Fibroblast of skin of scalp (primary cell): Measurements from ENCODE around the gene TAS1R2.

ENCODE experiments used
- DNase-seq: peaks from one replicate; pipeline ENCODE4 v3.0.0-alpha.2; 2013

TAS1R2 gene

DNA sequence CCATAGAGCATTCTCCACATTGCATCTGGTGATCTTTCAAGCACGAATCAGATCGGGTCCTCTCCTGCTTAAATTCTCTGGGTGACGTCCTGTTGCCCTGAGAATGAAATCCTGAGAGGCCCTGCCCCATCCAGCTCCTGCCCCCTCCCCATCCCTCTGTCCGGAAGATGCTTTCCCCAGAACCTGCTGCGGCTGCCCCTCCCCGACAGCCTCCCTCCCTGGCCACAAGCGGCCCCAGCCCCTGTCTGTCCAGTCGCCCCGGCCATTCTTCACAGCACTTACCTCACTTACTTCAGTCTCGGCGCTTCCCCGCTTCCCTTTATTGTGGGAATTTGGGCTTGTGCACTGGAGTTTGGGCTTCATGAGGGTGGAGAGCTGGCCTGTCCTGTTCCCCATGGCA, 40.3 kb downstream of the TAS1R2 start:
- DNase-seq, result no peak

DNA sequence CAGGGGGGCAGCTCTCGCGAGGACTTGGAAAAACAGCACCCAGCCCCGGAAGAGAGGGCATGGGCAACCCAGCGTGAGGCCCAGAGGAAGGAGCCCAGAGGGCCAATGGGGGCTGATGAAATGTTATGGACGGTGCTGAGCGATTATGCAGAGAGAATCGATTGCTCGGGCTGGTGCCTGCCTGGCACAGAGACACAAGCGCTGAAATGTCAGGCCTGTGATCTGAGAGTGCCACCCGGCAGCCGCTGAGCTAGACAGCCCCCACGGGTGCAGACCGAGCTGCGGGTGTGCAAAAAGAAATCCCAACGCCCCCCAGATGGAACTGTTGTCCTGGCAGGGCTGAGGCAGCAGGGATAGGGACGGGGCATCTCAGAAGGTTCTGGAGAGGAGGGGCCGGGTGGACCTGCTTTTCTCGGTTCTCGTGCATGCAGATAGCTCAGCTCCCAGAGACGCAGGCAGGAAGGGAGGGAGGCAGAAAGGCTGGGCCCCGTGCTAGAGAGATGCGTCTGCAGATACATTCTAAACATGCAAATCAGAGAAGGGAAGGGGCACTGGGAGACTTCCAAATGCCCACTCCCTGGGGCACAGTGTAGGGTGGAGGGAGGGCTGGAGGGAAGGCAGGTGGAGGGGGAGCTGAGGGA, 41.5 kb downstream of the TAS1R2 start:
- no peak for DNase-seq

DNA sequence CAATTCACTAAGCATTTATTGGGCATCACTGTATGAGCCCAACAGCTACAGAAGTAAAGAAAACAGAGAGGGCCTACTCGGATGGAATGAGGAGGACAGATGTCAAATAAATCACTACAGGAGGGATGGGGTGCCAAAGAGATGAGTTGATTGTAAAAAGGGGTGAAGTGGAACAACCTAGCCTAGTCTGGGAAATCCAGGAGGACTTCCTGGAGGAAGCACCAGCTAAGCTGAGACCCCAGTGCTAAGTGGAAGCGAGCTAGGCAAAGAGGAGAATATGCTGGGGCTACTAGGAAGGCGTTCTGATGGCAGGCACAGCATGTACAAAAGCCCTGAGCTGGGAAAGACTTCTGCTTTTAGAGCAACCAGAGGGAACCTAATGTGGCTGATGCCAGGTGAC, 42.1 kb downstream of the TAS1R2 start:
- DNase-seq, result no peak

DNA sequence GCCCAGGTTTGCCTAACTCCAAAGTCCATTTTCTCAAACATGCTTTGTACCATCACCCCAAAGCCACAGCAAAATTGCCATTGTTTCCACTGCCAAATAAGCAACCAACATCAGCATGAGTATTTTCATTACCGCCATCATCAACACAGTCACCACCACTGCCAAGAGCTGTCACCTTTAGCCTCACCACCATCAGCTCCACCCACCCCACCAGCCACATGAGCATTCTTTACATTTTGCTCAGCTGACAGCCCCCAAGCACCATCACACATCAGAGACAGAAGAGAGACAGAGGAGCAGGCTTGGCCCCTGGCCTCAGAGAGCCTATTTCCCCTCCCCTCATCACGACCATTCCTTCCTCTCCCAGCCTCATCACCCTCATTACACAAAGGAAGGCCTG, 42.7 kb downstream of the TAS1R2 start:
- DNase-seq, result no peak

DNA sequence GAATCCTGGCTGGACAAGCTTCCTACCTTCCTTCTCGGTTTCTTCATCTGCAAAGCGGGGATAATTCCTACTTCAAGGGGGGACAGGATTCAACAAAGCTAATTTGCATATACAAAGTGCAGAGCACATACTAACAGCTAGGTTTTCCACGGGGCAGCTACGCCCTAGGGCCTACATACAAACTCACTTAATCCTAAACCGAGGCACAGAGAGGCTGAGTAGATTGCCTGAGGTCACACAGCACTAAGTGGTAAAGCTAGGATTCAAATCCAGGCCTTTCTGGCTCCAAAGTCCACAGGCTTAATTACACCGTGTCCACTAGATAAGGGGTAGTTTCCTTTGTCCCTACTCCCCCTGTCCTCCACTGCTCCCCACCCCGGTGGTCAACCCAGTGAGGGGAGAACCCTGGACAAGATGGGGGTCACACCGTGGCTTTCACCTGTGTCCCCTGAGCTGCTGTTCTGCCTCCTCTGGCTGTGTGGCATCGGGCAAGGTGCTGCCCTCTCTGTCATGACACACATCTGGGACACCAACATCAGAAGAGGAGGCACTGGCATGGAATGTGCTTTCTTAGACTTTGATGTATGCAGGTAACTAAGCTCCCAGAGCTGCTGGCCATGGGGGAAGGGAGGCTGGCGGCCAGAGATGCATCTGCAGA, 44.5 kb downstream of the TAS1R2 start:
- no peak for DNase-seq

DNA sequence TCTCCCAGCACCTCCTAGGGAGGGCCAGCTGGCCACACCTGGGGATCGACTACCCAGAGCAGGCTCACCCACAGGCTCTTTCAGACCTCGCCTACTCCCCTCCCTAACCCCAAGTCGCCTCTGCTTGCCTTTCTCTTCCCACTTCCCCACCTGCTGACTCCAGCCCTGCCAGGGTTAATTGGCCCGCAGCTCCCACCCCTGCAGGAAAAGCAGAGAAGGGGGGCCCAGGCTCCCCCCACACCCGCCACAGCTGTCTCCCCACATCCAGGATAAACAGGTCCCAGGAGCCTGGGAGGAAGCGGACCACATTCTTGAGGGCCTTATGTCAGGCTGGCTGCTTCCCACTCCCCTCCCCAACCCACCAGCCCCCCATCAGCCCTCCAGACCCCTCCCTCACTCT, 45.0 kb downstream of the TAS1R2 start:
- no peak for DNase-seq

DNA sequence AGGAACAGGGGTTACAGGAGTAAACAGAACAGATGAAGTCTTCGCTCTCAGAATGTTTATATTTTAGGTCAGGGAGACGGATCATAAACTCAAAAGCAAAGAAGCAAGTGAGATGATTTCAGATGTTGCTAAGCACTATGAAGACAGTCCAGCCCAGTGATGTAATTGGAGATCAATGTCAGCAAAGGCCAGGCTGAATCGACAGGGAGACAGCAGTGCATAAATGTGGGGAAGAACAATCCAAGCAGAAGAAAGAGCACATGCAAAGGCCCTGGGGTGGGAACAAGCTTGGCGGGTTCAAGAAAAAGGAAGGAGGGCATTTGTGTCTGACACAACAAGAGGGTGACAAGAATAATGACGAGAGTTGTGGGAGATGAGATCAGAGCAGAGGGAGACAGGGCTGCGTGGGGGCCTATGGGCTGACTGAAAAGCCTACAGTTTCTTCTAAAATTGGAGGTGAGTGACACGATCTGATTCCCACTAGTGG, 47.0 kb downstream of the TAS1R2 start:
- DNase-seq, result no peak

DNA sequence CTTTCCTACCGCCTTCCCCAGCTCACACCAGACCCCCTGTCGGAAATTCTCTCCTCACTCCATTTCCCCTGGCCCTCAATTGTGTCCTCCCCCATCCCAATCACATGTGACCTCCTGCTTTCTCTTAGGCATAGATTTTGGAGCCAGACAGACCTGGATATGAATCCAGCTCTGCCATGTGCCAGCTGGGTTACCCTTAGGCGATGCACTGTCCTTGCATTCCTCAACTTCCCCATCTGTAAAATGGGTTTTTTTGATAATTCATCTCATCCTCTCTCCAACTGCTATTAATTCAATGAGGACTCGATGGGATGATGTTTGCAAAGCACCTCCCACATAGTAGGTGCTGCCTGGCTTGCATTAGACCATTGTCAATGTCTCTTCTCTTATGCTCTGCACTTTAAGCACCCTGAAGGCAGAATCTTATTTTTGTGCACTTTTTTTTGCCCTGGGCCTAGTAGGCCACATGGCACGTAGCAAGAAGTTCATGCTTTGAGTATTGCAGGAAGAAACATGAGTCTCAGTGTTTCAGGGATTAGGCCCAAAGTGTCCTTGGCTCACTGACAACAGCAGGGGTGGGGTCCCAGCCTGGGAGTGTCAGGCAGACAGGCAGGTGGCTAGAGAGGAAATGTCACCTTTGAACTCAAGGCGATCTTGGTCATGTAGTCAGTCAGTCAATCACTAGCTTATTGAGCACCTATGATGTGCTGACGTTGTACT, 47.6 kb downstream of the TAS1R2 start:
- DNase-seq, result no peak

DNA sequence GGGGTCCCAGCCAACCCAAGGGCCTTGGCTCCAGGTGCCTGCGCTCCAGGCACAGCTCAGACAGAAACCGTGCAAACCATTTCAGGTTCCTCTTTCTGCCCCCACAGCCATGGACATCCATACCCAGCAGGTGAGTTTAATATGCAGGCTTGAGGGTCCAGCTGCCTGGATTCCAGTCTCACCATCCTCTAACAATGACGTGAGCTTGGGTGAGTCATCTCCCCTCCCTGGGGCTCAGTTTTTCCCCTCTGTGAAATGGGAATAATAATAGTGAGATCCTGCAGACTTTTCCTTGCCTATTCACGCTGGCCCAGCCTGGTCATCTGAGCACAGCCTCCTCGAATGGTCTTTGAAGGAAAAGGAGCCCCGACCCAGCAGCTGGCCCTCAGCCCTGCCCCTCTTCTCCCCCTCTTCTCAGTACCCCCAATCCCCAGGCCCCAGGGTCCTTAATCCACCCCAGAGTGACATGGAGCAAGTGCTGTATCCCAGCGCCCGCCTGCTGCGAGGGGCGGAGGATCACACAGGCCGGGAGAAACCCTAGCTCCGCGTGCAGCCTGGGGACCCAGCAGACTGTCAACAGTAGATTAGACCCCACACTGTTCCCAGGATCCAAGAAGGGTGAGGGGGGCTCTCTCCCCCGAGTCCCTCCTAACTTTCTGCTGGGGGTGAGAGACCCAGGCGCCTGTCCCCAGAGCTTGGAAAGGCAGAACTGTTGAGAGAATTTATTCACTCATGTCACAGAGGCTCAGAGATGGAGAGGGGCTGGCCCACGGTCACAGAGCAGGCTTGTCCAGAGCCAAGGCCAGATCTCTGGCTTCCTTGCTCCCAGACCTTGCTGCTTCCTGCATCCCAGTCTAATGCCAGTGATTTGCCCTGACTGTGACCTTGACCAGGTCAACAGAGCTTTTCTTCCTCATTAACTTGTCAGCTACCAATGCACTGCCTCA, 49.2 kb downstream of the TAS1R2 start:
- no peak for DNase-seq

DNA sequence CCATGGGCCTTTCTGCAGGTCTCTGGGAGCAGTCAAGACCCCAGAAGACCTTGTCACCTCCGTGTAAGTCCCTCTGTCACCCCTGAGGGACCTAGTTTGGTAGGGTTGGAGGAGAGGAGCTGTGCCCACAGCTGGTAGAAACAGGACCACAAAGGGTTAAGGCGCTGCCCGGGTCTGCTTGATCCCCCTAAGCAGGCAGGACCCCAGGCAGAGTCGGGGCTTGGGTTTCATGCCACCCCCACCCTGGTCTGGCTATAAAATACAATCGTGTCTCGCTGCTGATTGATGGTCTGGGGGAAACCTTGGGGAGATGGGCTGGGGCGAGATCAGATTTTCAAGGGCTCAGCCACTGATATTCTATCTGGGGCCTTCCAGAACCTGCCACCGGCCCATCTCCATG, 50.9 kb downstream of the TAS1R2 start:
- no peak for DNase-seq

DNA sequence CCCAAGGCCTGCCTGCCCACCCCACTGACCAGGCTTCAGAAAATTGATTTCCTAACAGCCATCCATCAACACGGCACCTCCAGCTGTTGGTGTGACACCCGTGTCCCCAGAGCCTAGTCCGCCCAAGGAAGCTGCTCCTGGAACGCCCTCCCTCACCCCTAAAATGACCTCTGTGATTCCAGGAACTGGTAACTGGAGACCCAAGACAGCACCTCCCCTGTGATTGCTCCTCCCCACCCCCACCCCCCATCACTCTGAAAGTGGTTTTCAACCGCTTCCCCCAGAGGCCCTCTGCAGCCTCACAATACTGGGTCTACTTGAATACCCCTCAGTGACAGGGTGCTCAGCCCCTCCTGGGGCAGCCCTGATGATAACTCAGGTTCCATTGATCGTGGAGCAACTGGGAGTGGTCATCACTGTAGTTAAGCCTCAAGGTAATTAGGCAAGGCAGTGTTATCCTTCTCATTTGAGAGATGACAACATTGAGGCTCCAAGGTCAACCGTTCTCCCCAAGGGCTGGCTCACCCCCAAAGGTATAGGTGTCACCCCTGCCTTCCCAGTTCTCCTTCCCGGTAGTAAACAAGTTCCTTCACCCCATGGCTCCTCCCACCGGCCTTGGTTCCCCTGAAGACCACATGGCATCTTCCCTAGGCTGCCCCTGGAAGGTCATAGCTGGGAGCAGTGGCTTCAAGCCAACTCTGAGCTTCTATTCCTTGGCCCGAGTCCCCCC, 52.0 kb downstream of the TAS1R2 start:
- no peak for DNase-seq

DNA sequence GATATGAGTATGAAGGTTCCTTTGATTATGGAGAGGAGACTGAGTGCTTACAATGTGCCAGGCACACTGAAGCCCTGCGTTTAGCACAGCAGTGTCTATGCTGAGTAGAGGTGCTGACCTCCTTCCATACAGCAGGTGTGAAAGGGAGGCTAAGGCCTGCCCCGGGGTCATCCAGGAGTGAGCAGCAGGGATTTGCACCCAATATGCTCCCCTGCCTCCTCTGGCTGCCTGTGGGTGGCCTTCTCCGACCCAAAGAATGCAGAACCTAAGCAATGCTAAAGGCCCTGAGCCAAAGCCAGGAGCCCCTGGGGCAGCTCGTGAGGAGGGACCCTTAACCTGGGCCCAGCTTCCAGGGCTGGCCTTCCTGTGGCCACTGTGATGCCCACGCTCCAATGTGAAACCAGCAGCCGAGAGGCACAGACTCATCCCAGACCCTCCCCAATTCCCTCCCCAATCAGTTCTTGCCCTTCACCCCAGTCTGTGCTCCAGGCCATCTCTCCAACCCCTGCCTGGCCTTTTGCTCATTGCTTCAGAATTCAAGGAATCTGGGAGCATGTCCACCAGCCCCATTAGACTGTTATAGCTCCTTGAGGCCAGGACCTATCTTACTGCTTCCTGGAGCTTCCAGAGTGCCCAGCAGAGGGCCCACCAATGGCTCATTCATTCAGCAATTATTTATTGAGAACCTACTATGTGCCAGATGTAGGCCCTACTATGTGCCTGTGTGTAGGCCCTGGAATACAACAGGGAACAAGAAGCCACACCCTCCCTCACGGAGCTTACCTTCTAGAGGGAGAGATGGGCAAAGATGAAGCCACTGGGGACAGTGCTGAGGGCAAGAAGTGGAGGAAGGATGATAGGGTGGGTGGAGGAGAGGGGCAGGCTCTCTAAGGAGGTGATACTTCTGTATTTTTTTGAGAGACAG, 53.3 kb downstream of the TAS1R2 start:
- peak; percentile 8 for DNase-seq

DNA sequence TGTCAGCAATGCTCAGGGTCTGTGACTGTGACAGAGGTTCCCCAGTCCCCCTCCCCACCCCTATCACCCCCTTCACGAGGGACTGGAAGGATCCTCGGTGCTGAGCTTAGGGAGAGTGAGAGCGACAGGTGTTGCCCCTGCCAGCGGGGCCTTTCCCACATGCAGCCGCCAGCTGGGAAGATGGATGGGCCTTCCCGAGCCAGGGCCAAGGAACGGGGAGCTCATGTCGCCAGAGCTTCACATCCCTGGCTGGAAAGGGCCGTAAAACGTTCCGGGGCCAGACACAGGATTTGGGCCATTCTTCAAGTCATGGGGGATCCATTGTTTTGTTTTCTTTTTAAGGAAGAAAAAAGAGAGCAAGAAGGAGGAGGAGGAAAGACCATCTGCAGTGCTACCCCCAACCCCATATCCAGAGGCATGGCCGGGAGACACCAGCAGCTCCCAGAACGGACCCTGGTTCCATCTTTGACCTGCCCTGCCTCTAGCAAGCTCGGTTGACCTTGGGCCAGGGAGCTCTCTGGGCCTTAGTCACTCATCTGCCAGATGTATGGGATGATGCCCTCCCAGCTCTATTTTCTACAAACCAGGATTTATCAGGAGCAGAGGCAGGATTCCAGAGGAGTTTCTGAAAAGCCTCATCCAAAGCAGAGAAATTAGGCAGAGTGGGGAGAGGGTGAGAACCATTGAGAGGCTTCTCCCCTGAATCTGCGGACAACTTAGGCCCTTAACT, 54.1 kb downstream of the TAS1R2 start:
- no peak for DNase-seq

DNA sequence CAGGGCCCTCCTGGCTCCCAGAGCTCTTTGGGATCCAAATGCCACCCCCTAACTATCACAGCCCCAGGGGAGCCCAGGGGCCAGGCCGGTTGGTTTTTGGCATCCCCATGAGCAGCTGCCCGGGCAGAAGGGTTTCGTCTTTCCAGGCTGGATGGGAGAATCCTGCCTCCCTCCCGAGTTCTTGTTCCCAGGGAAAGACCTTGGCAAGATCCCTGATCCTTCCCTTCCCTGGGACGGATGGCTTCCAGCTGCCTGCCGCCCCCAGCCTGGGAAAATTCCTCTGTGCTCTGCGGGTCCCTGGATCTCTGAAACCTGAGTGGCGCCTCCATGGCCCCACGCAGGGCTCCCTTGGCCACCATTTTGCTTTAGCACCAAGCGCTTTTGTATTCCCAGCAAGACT, 55.6 kb downstream of the TAS1R2 start:
- no peak for DNase-seq

DNA sequence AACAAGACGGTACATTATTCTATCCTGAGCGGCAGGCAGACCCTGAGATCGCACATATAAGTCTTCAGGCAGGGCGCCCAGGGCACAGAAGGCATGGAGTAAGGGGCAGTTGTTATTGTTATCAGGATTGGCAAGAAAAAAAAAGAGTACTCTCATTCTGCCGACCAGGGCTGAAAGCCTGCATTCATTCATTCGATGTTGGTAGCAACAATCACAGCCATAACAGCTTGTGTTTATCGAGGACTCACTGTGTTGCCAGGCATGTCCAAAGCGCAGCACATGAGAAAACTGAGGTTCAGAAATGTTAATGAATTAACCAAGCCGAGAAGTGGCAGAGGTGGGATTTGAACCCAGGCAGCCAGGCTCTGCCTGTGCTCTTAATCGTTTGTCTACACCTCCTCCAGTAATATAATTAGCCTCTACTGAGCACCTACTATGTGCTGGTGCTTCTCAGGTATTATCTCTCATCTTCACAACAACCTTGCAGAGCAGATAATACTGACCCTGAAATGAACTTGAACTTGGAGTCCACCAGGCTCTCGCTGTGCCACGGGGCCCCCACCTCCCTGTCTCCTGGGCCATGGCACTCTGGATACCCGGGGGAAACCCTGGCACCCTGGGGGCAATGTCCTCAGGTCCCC, 56.2 kb downstream of the TAS1R2 start:
- no peak for DNase-seq

DNA sequence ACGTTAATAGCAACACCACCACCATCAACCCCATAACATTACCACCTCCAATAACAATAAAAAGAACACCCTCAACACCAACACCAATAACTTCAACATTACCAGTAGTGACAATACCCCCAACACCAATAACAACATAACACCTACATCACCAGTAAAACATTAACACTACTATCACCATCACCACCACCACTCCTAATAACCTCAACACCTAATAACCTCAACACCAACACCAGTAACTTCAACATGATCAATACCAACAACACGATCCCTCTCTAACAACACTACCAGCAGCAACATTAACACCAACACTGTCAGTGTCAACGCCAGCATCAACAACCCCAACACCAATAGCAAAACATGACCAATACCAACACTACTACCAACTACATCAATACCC, 57.2 kb downstream of the TAS1R2 start:
- no peak for DNase-seq

DNA sequence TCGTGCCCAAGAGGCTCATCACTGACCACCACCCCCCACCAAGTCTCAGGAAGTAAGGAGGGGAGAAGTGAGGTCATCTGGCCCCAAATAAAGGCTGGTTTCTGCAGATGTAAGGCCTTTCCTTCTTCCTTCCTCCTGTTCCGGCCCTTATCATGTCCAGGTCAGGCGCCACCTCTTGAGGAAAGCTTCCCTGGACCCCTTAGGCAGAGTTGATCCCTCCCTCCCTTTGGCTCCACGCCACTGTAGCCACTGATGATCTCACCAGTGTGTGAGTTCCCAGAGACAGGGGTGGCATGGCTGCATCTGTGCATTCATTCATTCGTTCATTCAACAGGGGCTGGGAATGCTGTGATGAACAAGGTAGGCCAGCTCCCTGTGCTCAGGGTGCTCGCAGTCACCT, 59.2 kb downstream of the TAS1R2 start:
- DNase-seq, result no peak

DNA sequence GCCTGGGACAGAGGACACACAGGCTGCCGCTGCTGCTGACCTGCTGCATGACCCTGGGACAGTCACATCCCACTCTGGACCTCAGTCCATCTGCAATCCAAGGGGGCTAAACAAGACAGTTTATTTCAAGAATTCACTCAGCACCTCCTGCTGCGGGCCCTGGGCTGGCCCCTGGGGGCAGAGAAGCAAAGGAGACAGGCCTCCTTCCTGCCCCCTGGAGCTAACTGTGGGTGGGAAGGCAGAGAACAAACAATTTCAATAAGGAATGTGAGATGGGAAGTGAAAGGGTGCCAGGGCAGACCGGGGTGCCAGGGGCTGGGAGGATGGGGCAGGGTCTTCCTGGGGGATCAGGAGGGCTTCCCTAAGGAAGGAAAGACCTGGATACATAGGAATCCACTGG, 60.0 kb downstream of the TAS1R2 start:
- DNase-seq, result no peak

DNA sequence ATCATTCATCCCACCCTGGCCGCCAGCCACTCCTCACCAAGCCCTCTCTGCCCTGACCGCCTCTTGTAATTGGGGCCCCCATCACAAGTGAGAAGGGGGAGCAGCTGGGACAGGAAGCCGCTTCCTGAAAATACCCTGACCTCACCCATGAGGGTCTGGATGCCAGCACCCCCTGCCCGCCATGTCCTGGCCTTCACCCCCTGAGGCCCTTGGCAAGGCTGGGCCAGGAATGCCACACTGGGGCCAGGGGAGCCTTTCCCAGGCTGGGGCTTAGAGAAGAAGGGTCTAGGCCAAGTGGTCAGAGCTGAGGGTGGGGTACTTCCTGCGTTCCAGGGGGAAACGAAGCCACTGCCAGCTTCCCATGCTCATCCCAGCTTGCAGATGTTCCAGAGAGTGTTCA, 60.5 kb downstream of the TAS1R2 start:
- no peak for DNase-seq

DNA sequence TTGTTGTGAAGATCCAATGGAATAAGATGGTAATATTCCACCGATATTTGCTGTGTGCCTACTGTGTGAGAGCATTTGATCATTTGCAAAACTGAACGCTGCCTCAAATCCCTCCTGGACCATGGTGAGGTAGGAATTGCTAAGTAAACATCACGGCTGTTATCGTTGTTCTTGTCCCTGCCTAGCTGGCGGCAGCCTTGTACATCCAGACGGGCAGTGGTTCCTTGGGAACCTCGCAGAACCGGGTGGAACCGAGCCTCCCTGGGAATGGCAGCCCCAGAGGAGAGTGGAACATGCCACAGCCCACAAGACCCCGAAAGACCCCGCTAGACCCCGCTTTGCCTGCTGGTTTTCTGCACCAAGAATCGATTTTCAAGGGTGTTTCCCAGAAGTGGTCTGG, 60.9 kb downstream of the TAS1R2 start:
- DNase-seq, result no peak
